MCF 10A (cell line): Measurements from ENCODE around the gene MEF2D. TPM values are rescaled to one million over a fixed set of nuclear protein-coding genes. Genes with fewer than 3 reads are reported as not detected.
A peak's percentile ranks its signal among the peaks of the same experiment; 100 is the strongest.

Experiments used
- BruUV-seq: library from RNA; stranded (reverse); fragments of 400-500 nt; replicated peaks from 2 replicates; lab custom pipeline; 2021; lab: Mats Ljungman, UMichigan
- CTCF ChIA-PET: fragments of 300-600 bp; sonication (Branson Sonifier 250); formaldehyde crosslinking; extraction: SDS; loops from one replicate; lab custom pipeline; 2021; ENCODE audit warnings: antibody characterized with exemption, inconsistent platforms; lab: Yijun Ruan, JAX
- POLR2A ChIA-PET: fragments of 300-600, 350-650 bp; sonication (Branson Sonifier 250); formaldehyde crosslinking; extraction: SDS; loops from one replicate; lab custom pipeline; 2020; ENCODE audit warnings: antibody characterized with exemption, inconsistent platforms; lab: Yijun Ruan, JAX
- DNase-seq: peaks from one replicate; pipeline ENCODE4 v3.0.0-alpha.2; 2018; ENCODE audit not compliant: unreplicated experiment
- H3K27ac Mint-ChIP-seq: one replicate; pipeline ENCODE4 v1.8.0; 2022; ENCODE audit warnings: mild to moderate bottlenecking, low read depth, mixed read lengths; ENCODE audit not compliant: unreplicated experiment
- H3K27me3 Mint-ChIP-seq: one replicate; pipeline ENCODE4 v1.8.0; 2022; ENCODE audit warnings: mixed read lengths; ENCODE audit not compliant: insufficient read depth, unreplicated experiment
- H3K36me3 Mint-ChIP-seq: one replicate; pipeline ENCODE4 v1.8.0; 2022; ENCODE audit warnings: mild to moderate bottlenecking, moderate library complexity, mixed read lengths; ENCODE audit not compliant: insufficient read depth, unreplicated experiment
- H3K4me1 Mint-ChIP-seq: one replicate; pipeline ENCODE4 v1.8.0; 2022; ENCODE audit warnings: mixed read lengths; ENCODE audit not compliant: insufficient read depth, unreplicated experiment
- H3K4me3 Mint-ChIP-seq: one replicate; pipeline ENCODE4 v1.8.0; 2022; ENCODE audit warnings: mild to moderate bottlenecking, moderate library complexity, mixed read lengths; ENCODE audit not compliant: unreplicated experiment
- H3K9me3 Mint-ChIP-seq: one replicate; pipeline ENCODE4 v1.8.0; 2022; ENCODE audit warnings: mixed read lengths; ENCODE audit not compliant: unreplicated experiment
- CTCF ChIP-seq: fragments of 200-600 bp; IDR thresholded peaks from one replicate; pipeline ENCODE4 v1.8.0; 2022; ENCODE audit warnings: antibody characterized with exemption, mild to moderate bottlenecking; ENCODE audit not compliant: unreplicated experiment
- intact Hi-C: fragments of 100-400 bp; cut with micrococcal nuclease; formaldehyde crosslinking; loops from 2 replicates; pipeline ENCODE4 v1.14.1; 2022
- total RNA-seq: library from RNA; stranded (reverse); gene quantifications from 2 replicates; pipeline ENCODE4 v1.2.3, GENCODE V29; 2022

The MEF2D gene
- total RNA-seq, 1 experiment from 2014 or later = 113 TPM

GRCh38 chr1:156489935-156490293 is 10.7 kb downstream of the MEF2D start:
- Mint-ChIP-seq H3K36me3 (peaks cover 19% of the 10 kb centered on the region), H3K9me3 (peaks cover 7% of the 10 kb centered on the region), H3K4me1 (peaks cover 77% of the 10 kb centered on the region), H3K27me3 (no peaks in the 10 kb centered on the region), H3K27ac (peak overlapping the region; percentile 74), H3K4me3 (no peak overlapping the region)
- intact Hi-C loops = no loop called here
- TF ChIP-seq CTCF = no peak
- ChIA-PET POLR2A (interaction anchor here (0.9 to 4.7 kb wide), 4 partner anchors 11 to 96 kb away, joined by 3 to 45 read pairs (median 4); partner anchors contain the start of gene MEF2D), CTCF (interaction anchor here (0.8 to 2.2 kb wide), 6 partner anchors 9 to 129 kb away, joined by 3 to 8 read pairs (median 4); partner anchors contain the start of gene HAPLN2)
- no TSS peak for BruUV-seq
- DNase-seq = no peak

- TF ChIP-seq CTCF = no peak
- Mint-ChIP-seq H3K36me3 (peaks cover 14% of the 10 kb centered on the region), H3K4me3 (peak overlapping the region; percentile 44), H3K9me3 (peaks cover 7% of the 10 kb centered on the region), H3K4me1 (peaks cover 74% of the 10 kb centered on the region), H3K27me3 (no peaks in the 10 kb centered on the region), H3K27ac (peak overlapping the region; percentile 74)
- intact Hi-C loops = no loop called here
- ChIA-PET POLR2A (interaction anchor here (0.8 to 4.7 kb wide), 5 partner anchors 11 to 96 kb away, joined by 3 to 45 read pairs (median 4); partner anchors contain the start of gene MEF2D), CTCF (interaction anchor here (0.5 to 2.2 kb wide), 6 partner anchors 13 to 172 kb away, joined by 3 to 8 read pairs (median 4); partner anchors contain the start of gene HAPLN2)
- no peak for DNase-seq
- BruUV-seq = no TSS peak
Observed at GRCh38 chr1:156489166-156489934, 11.2 kb downstream of the MEF2D start.

GRCh38 chr1:156488566-156489165 is 11.9 kb downstream of the MEF2D start:
- no peak for TF ChIP-seq CTCF
- no peak for DNase-seq
- CTCF ChIA-PET = interaction anchor here (0.5 to 2.2 kb wide), 5 partner anchors 14 to 172 kb away, joined by 3 to 8 read pairs (median 4); no protein-coding TSS in a partner anchor
- H3K9me3 Mint-ChIP-seq = peaks cover 7% of the 10 kb centered on the region
- BruUV-seq = no TSS peak
- peaks cover 20% of the 10 kb centered on the region for H3K36me3 Mint-ChIP-seq
- POLR2A ChIA-PET = interaction anchor here (0.6 to 4.7 kb wide), 3 partner anchors 12 to 31 kb away, joined by 3 to 45 read pairs (median 4); partner anchors contain the start of gene MEF2D
- no peak overlapping the region for H3K4me3 Mint-ChIP-seq
- no peaks in the 10 kb centered on the region for H3K27me3 Mint-ChIP-seq
- H3K4me1 Mint-ChIP-seq = peaks cover 72% of the 10 kb centered on the region
- H3K27ac Mint-ChIP-seq = peak overlapping the region; percentile 74
- intact Hi-C loops = no loop called here

GRCh38 chr1:156487862-156488261 is 12.7 kb downstream of the MEF2D start:
- Mint-ChIP-seq H3K4me1 (peaks cover 73% of the 10 kb centered on the region), H3K36me3 (peaks cover 27% of the 10 kb centered on the region), H3K9me3 (peaks cover 7% of the 10 kb centered on the region), H3K4me3 (no peak overlapping the region), H3K27ac (peak overlapping the region; percentile 74), H3K27me3 (no peaks in the 10 kb centered on the region)
- BruUV-seq = no TSS peak
- intact Hi-C loops = no loop called here
- no peak for TF ChIP-seq CTCF
- ChIA-PET POLR2A (interaction anchor here (4.7 kb wide), 1 partner anchor 13 kb away, joined by 45 read pairs; the partner anchor contains the start of gene MEF2D), CTCF (interaction anchor here (0.5 to 1.3 kb wide), 4 partner anchors 18 to 228 kb away, joined by 3 to 5 read pairs (median 4); no protein-coding TSS in a partner anchor)
- no peak for DNase-seq
